Transverse colon (tissue), 4 donors: ENCODE results near the gene TSPAN5.

ENCODE experiments used
- EP300 ChIP-seq: sonication (generic); formaldehyde crosslinking; IDR thresholded peaks from one replicate; pipeline ENCODE4 v1.6.1; 2017; ENCODE audit warnings: antibody characterized with exemption, low read depth
- POLR2A ChIP-seq: fragments of 450-650 bp; IDR thresholded peaks from one replicate; pipeline ENCODE4 v1.6.1; 2016; ENCODE audit warnings: antibody characterized with exemption, mild to moderate bottlenecking, moderate library complexity
- POLR2AphosphoS5 ChIP-seq, 3 donors: sonication (generic); formaldehyde crosslinking; IDR thresholded peaks; one replicate each; pipeline ENCODE4 v1.6.1; 2016; ENCODE audit warnings: antibody characterized with exemption in 3 of 3
- TF ChIP-seq, protein P1 (sequence below), 5 experiments: fragments of 200-600 bp in 3 of 5; fragments of 450-650 bp in 2 of 5; sonication (generic) in 3 of 5; IDR thresholded peaks; 1 replicate in 2 of 5; 2 replicates in 3 of 5; pipeline ENCODE4 v1.5.1; 2016 to 2017; ENCODE audit warnings: antibody characterized with exemption in 5 of 5, inconsistent platforms in 3 of 5, mild to moderate bottlenecking in 2 of 5, moderate library complexity in 1 of 5

DNA sequence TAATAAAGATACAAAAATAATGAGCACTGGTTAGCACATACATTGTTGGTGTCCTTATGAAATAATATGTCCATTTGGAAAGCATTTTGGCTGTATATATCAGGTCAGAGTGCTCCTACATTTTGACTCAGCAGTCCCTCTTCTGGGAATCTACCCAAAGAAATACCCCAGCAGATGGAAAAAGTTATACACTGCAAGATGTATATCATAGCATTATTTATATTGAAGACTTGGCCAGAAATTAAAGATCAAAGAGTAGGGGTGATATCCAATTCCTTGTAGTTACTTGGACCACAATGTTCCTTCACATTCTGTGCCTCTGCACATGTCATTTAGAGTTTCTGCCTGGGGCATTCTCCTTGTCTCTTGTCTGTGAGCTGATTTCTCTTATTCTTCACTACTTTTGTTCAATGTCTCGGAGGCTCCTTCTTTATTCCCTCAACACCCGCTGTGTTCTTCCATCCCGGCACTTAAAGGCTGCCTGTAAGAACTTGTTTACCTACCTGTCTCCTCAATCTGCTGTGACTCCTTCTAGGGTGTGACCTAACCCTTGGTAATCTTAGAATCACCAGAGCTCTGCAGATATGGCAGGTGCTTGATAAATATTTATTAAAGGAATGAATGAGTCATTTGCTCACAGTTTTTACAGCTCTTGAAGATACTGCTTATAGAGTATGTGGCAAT, 3.1 kb upstream of the TSPAN5 start:
- TF ChIP-seq, protein P1, sequence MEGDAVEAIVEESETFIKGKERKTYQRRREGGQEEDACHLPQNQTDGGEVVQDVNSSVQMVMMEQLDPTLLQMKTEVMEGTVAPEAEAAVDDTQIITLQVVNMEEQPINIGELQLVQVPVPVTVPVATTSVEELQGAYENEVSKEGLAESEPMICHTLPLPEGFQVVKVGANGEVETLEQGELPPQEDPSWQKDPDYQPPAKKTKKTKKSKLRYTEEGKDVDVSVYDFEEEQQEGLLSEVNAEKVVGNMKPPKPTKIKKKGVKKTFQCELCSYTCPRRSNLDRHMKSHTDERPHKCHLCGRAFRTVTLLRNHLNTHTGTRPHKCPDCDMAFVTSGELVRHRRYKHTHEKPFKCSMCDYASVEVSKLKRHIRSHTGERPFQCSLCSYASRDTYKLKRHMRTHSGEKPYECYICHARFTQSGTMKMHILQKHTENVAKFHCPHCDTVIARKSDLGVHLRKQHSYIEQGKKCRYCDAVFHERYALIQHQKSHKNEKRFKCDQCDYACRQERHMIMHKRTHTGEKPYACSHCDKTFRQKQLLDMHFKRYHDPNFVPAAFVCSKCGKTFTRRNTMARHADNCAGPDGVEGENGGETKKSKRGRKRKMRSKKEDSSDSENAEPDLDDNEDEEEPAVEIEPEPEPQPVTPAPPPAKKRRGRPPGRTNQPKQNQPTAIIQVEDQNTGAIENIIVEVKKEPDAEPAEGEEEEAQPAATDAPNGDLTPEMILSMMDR (IDR thresholded peaks at IDR 0.05): no peak
- TF ChIP-seq POLR2A (no peak), POLR2AphosphoS5 (IDR thresholded peaks at IDR 0.05) (no peak), EP300 (no peak)
